Measurements from ENCODE around the gene GALNT14.

GALNT14 gene

DNA sequence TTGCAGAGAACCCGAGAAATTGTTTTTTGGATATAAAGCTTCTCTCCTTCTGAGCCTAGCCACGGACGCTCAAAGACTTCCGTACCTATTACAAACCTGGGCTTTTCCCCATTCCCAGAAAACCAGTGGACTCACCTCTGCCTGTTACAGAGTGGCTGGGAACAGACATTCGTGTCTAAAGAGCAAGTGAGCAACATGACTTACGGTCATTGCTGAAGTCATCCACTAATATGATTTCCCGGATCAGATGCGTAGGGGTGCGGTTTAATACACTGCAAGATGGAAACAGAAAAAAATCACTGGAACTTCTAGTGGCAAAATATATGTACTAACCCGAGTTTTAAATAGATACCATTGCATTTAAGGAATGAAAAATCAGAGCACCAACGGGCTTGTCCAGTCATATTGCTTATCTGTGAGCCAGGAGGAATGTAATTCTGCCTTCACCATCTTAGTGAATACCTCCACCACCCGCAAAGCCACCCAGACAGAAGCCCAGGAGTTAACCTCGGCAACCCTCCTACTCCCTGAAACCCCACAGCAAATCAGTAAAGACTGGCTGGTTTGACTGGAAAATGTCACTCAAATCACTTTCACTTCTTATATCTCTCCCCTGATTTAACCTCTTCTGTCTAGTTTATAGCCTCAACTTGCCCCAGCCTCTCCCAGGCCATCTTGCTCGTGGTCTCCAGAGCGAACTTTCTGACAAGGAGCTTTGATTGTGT lies 179.9 kb downstream of the GALNT14 start:
- no peaks in the 10 kb centered on the region for H3K9me3 Mint-ChIP-seq (ENCODE audit: low read depth)

DNA sequence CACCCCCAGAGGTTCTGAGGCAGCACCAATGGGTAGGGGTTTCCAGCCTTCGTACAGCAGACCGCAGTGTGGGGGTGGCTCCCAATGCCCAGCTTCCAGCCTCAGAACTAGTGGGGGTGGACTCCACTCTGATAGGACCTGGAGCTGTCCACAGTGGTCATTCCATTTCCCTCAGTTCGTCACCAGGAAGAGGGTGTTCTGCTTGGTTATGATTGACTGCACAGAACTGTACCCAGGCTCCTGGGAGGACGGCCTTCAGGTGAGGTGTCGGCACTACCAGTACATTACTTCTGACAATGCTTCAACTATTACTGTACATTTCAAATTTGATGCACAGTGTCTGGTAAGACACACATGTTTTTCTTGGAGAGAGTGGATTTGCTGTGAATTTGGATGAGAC lies 180.6 kb downstream of the GALNT14 start:
- no peaks in the 10 kb centered on the region for H3K4me1 Mint-ChIP-seq (ENCODE audit: low read depth)
- no peak overlapping the region for H3K4me3 Mint-ChIP-seq
- no peak overlapping the region for H3K27ac Mint-ChIP-seq
- H3K36me3 Mint-ChIP-seq: no peaks in the 10 kb centered on the region
- no peaks in the 10 kb centered on the region for H3K27me3 Mint-ChIP-seq
- no peaks in the 10 kb centered on the region for H3K9me3 Mint-ChIP-seq (ENCODE audit: low read depth)

More for the DNA sequence above, 179.9 kb downstream of the GALNT14 start:
- Mint-ChIP-seq H3K27me3 (no peaks in the 10 kb centered on the region), H3K27ac (no peak overlapping the region), H3K36me3 (no peaks in the 10 kb centered on the region), H3K4me1 (ENCODE audit: low read depth) (no peaks in the 10 kb centered on the region), H3K4me3 (no peak overlapping the region)

DNA sequence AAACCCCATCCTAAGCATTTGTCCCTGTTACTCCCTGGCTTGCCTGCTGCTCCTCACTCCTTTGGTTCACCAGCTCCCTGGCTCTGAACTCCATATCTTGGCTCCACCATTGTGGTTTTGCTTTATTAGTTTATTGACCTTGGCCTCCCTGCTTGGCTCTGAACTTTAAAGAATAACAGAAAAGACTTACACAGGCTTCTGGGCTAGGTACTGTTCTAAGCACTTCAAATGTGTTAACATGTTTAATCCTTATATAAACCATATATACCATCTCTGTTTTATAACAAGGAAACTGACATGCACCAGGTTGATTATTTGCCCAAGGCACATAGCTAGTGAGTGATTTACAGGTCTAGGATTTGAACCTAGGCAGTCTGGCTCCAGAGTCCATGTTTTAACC lies 181.2 kb downstream of the GALNT14 start:
- Mint-ChIP-seq H3K9me3 (ENCODE audit: low read depth) (no peaks in the 10 kb centered on the region), H3K27me3 (no peaks in the 10 kb centered on the region), H3K27ac (no peak overlapping the region), H3K4me3 (no peak overlapping the region), H3K4me1 (ENCODE audit: low read depth) (no peaks in the 10 kb centered on the region), H3K36me3 (no peaks in the 10 kb centered on the region)

DNA sequence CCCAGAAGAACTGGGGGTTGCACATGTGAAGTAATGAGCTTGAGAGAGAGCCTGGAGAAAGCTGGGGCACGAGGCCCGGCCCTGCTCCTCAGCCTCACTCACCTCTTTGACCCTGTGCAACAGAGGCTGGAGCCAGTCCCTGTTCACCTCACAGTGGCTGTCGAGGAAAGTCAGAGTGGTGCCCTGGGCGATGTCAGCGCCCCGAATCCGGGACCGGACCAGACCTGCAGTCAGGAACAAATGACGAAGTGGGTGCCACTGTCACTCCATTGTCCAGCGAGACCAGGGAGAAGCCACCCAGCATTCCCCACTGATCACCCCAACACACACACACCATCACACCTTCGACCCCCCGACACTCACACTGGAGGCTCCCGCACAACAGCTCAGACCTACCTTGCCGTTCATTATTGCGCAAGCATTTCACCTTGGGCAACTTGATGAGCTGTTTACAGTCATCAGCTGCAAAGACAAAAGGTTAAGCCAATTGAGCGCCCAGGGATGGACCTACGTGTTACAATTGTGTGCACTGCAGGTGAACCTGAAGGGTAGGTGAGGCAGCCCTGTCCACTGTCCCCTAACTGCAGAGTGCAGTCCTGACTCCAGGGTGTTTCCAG lies 182.6 kb downstream of the GALNT14 start:
- H3K4me3 Mint-ChIP-seq: no peak overlapping the region
- H3K4me1 Mint-ChIP-seq (ENCODE audit: low read depth): no peaks in the 10 kb centered on the region
- no peaks in the 10 kb centered on the region for H3K27me3 Mint-ChIP-seq
- no peaks in the 10 kb centered on the region for H3K36me3 Mint-ChIP-seq
- H3K27ac Mint-ChIP-seq: no peak overlapping the region
- H3K9me3 Mint-ChIP-seq (ENCODE audit: low read depth): no peaks in the 10 kb centered on the region

DNA sequence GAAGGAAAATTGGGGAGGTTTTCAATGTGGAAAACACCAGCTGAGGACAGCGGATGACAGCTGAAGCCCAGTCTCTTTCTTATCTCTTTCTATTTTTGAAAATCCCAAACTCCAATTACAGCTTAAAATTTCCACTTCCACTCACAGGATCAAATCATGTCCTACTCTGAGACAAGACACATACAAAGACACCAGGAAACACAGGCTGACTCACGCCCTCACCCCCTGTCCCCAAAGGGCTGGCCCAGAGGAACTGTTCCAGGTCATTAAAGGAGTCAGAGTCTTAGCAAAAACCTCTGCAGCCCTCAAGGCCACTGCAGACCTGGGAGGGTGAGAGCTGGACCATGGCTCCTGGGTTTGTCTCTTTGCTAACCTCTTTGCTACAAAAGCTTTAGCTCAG lies 187.9 kb downstream of the GALNT14 start:
- H3K36me3 Mint-ChIP-seq: no peaks in the 10 kb centered on the region
- no peaks in the 10 kb centered on the region for H3K27me3 Mint-ChIP-seq
- no peak overlapping the region for H3K4me3 Mint-ChIP-seq
- H3K4me1 Mint-ChIP-seq (ENCODE audit: low read depth): no peaks in the 10 kb centered on the region
- H3K27ac Mint-ChIP-seq: no peak overlapping the region
- H3K9me3 Mint-ChIP-seq (ENCODE audit: low read depth): no peaks in the 10 kb centered on the region

DNA sequence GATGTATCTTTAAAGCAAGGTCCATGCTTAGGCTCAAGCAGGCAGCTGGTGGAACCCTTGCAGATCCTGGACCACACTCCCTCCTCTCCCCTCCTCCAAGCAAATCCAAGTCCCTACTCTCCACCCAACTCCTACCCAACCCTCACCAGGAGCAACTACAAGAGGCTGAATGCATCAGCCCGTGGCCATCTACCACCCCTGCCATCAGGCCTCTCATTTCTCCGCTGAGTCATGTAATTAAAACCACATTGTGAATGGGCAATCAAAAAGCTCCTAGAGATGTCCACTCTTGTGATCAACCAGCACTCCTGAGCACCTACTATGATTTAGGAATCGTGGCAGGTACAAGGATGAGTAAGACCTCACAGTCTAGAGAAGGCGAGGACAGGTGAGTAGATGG lies 188.8 kb downstream of the GALNT14 start:
- Mint-ChIP-seq H3K9me3 (ENCODE audit: low read depth) (no peaks in the 10 kb centered on the region), H3K4me3 (no peak overlapping the region), H3K4me1 (ENCODE audit: low read depth) (no peaks in the 10 kb centered on the region), H3K36me3 (no peaks in the 10 kb centered on the region), H3K27ac (no peak overlapping the region), H3K27me3 (no peaks in the 10 kb centered on the region)

DNA sequence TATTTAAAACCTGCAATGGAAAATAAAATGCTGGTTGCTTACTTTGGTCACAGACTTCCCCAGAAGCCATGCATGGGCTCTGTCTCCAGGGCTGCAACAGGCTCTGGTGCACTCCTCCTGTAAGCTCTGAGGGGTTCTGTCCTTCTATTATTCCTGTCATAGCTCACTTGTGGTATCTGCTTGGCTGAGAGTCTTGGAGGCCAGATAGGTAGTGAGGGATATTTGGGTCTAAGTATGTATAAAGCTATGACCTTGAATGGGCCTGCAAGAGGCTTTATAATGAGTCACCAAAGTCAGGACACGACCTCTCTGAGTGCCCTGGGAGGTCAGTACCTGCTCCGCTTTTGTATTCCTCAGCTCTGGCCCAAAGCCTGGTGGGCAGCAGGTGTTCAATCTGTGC lies 189.4 kb downstream of the GALNT14 start:
- Mint-ChIP-seq H3K36me3 (no peaks in the 10 kb centered on the region), H3K27ac (no peak overlapping the region), H3K4me1 (ENCODE audit: low read depth) (no peaks in the 10 kb centered on the region), H3K27me3 (no peaks in the 10 kb centered on the region), H3K9me3 (ENCODE audit: low read depth) (no peaks in the 10 kb centered on the region), H3K4me3 (no peak overlapping the region)

DNA sequence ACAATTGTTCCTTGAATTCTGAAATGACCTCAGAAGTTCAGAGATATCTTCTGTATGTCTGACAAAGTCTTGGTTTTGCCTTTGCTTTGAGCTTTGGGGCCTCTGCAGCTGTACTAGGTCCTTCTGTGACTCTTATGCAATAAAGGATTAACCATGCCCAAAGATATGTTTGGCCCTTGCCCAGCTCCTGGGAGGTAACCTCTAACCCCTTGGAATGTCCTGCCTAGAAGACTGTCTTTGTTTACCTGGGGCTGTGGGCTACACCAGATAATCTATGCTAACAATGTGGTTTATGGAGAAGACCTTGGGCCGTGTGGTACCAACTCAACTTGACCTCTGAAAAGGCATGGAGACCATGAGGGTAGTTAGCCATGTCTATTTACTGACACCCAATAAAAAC lies 190.1 kb downstream of the GALNT14 start:
- no peaks in the 10 kb centered on the region for H3K36me3 Mint-ChIP-seq

DNA sequence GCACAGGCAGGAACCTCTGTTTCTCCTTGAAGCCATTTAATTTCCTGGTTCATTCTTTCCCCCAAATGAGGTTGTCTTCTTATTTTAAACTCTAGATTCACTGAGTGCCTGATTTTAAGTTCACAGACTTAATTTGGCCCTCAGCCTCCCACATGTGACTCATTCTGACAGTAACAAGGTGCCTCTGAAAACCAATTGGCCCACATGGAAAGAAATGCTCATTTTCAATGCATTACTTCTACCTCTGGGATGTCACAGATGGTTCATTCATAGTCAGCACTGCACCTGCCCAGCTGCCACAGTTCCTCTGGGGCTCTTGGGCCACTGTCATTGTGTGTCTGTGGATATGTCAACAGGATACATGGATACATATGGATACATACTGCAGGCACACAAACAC lies 190.6 kb downstream of the GALNT14 start:
- Mint-ChIP-seq H3K36me3 (no peaks in the 10 kb centered on the region), H3K27ac (no peak overlapping the region), H3K27me3 (no peaks in the 10 kb centered on the region), H3K9me3 (ENCODE audit: low read depth) (no peaks in the 10 kb centered on the region), H3K4me3 (no peak overlapping the region), H3K4me1 (ENCODE audit: low read depth) (no peaks in the 10 kb centered on the region)

More for the DNA sequence above, 190.1 kb downstream of the GALNT14 start:
- no peak overlapping the region for H3K4me3 Mint-ChIP-seq
- H3K27ac Mint-ChIP-seq: no peak overlapping the region
- no peaks in the 10 kb centered on the region for H3K27me3 Mint-ChIP-seq
- no peaks in the 10 kb centered on the region for H3K9me3 Mint-ChIP-seq (ENCODE audit: low read depth)
- H3K4me1 Mint-ChIP-seq (ENCODE audit: low read depth): no peaks in the 10 kb centered on the region

DNA sequence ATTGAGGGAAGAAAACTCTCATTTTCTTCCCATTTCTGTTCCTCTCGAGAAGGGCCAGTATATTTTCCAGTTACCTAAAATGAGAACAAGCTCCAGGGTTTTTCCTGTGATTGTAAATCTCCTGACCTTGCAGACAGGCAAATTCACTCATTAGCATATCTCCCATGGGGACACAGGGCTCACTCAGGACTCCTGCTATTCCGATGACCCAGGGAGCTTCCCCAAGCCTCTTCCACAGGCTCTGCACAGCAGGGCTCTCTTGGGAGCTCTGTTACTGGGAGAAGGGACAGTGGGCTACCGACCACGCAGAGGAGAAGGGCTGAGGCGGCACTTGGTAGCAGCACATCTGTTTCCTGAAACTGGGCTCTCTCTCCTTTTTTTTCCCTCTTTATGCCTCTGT lies 195.8 kb downstream of the GALNT14 start:
- Mint-ChIP-seq H3K36me3 (no peaks in the 10 kb centered on the region), H3K9me3 (ENCODE audit: low read depth) (no peaks in the 10 kb centered on the region), H3K27ac (no peak overlapping the region), H3K4me1 (ENCODE audit: low read depth) (no peaks in the 10 kb centered on the region), H3K4me3 (no peak overlapping the region), H3K27me3 (peaks cover 3% of the 10 kb centered on the region)

DNA sequence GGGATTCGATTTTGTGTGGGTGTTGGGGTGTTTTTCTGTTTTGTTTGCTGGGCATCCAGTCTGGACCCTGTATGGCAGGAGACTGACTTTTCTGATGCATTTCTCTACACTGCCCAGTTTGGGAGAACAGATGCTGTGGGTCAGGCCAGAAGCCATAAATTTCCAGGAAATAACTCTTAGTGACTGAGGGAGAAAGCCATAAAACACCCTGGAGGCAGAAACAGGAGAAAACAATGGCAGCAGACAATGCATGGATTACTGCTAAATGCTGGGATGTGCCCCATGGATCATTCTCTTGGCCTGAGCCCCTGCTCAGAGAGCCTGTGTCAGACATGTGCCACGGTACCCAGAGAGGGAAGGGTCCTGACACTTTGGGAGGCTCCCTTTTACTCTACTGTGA lies 197.4 kb downstream of the GALNT14 start:
- H3K27me3 Mint-ChIP-seq: peaks cover 3% of the 10 kb centered on the region
- no peaks in the 10 kb centered on the region for H3K36me3 Mint-ChIP-seq
- H3K27ac Mint-ChIP-seq: no peak overlapping the region
- H3K9me3 Mint-ChIP-seq (ENCODE audit: low read depth): no peaks in the 10 kb centered on the region
- no peaks in the 10 kb centered on the region for H3K4me1 Mint-ChIP-seq (ENCODE audit: low read depth)
- H3K4me3 Mint-ChIP-seq: no peak overlapping the region

DNA sequence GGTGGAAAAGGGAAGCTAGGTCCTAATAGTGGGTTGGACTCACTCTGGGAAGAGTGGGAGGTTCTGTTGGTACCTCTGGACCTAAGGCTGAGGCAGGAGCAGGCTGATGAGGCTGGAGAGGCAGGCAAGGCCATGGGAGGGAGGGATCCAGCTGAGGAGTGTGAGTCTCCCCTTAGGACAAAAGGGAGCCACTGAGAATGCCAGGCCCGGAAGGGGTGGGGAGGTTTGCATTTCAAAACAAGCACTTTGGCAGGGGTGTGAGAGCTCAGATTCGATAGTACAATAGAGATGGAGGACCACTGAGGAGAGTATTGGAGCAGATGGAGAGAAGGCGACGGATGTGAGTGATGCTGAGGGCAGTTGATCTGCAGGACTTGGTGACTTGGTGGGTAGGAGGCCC lies 198.9 kb downstream of the GALNT14 start:
- H3K9me3 Mint-ChIP-seq (ENCODE audit: low read depth): no peaks in the 10 kb centered on the region
- no peaks in the 10 kb centered on the region for H3K36me3 Mint-ChIP-seq
- H3K27ac Mint-ChIP-seq: no peak overlapping the region
- peaks cover 3% of the 10 kb centered on the region for H3K27me3 Mint-ChIP-seq
- H3K4me1 Mint-ChIP-seq (ENCODE audit: low read depth): no peaks in the 10 kb centered on the region
- no peak overlapping the region for H3K4me3 Mint-ChIP-seq

DNA sequence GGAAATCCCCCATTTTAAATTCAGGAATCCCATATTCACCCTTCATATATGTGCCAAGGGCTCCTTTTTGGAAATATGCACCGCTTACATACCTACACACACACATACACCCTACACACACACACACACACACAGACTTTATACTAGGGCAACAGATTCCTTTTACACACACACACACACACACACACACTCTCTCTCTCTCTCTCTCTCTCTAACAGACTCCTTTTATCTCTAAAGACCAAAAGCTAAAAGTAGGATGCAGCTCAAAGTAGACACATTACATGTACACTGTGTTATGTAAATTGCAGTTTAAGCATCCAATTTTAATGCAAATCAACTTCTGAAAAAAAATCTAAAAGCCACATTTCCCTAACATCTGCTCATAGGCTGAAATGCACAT lies 200.0 kb downstream of the GALNT14 start:
- Mint-ChIP-seq H3K27me3 (peaks cover 3% of the 10 kb centered on the region), H3K4me3 (no peak overlapping the region), H3K9me3 (ENCODE audit: low read depth) (no peaks in the 10 kb centered on the region), H3K36me3 (no peaks in the 10 kb centered on the region), H3K27ac (no peak overlapping the region), H3K4me1 (ENCODE audit: low read depth) (no peaks in the 10 kb centered on the region)

DNA sequence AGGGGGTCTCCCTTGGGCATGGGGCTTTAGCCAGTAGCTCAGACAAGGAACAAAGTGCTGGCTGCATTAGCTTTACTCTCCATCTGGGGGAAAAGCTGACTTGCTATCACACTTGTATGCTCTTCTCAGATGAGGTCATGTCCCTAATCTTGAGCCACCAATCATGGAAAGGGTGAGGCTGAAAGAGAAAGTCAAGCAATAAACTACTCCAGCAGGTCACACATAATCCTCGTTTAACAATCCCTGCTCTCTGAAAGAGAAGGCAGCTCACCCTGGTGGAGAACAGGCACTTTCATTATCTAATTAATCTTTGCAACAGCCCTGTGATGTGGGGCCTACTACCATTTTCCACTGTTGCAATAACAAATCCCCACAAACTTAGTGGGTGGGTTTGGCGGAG lies 201.3 kb downstream of the GALNT14 start:
- Mint-ChIP-seq H3K27me3 (peaks cover 3% of the 10 kb centered on the region), H3K9me3 (ENCODE audit: low read depth) (no peaks in the 10 kb centered on the region), H3K36me3 (no peaks in the 10 kb centered on the region), H3K4me3 (no peak overlapping the region), H3K4me1 (ENCODE audit: low read depth) (no peaks in the 10 kb centered on the region), H3K27ac (no peak overlapping the region)

DNA sequence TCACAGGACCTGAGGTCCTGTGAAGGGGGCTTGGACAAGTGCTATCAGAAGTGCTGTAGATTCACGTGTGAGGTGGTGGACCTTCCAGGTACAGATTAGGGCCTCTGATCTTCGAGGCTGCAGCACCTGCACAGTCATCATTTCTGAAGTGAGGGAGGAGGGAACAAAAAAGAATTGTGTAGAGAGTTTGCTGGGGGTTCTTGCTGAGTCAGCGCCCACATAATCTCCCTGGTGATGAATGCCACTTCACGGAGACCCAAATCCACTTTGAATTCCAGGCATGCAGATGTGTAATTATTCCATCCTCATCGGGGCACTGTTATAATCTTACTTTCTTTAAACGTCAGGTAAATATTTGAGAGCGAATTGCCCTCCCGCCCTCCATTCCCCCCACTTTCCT lies 202.4 kb downstream of the GALNT14 start:
- no peaks in the 10 kb centered on the region for H3K9me3 Mint-ChIP-seq (ENCODE audit: low read depth)
- H3K36me3 Mint-ChIP-seq: no peaks in the 10 kb centered on the region
- H3K27me3 Mint-ChIP-seq: no peaks in the 10 kb centered on the region
- no peak overlapping the region for H3K4me3 Mint-ChIP-seq
- no peaks in the 10 kb centered on the region for H3K4me1 Mint-ChIP-seq (ENCODE audit: low read depth)
- H3K27ac Mint-ChIP-seq: no peak overlapping the region

DNA sequence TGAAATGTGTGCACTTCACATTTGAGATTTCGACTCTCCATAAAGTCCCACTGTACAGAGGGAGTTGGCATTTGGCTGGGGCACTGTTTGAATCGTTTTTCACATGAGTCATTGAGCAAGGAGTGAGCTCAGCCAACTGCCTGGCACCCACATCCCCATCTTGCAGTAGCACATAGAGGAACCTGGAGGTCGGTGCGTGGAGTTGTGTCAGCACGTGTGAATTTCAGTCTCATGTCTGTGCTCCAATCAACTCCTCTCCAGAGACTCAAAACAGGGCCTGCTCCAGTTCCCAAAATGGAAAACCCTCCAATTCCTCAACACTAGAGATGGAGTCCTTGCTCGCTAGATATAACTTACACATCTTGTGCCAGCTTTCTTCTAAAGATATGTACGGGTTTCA lies 204.2 kb downstream of the GALNT14 start:
- Mint-ChIP-seq H3K36me3 (no peaks in the 10 kb centered on the region), H3K27ac (no peak overlapping the region), H3K4me1 (ENCODE audit: low read depth) (no peaks in the 10 kb centered on the region), H3K9me3 (ENCODE audit: low read depth) (no peaks in the 10 kb centered on the region), H3K27me3 (no peaks in the 10 kb centered on the region), H3K4me3 (no peak overlapping the region)
